Cerebellar cortex (tissue), 1 donor: Measurements from ENCODE around the gene NELL2.
"Not testable (repeated sequence)": the region's sequence is repeated elsewhere in the genome, so short reads cannot be mapped to it uniquely, and the experiment has no call there.

Experiments
- DNase-seq: peaks from one replicate; pipeline ENCODE4 v3.0.0-alpha.2; 2015; ENCODE audit warnings: low spot score

The NELL2 gene

GRCh38 chr12:44847888-44848702 lies 28.0 kb downstream of the NELL2 start:
- DNase-seq, result no peak

DNA sequence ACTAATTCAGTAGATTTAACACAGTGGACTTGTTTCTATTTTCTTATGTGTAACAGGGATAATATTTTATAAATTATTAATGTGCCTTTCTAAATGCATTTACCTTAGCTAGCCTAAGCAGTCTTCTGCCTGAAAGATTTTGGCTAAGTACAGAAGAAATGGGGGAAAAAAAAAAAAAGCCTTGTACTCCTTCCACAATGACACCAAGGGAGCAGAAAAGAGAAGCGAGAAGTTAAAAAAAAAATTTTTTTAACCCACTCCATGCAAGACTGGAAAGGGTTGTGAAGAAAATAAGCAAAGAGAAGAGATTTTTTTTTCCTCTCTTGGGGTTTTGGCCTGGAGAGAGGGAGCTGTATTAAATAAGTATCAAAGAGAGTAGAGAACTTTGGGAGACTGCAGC lies 28.7 kb downstream of the NELL2 start:
- DNase-seq, result no peak

GRCh38 chr12:44846826-44847225 lies 29.3 kb downstream of the NELL2 start:
- no peak for DNase-seq

DNA sequence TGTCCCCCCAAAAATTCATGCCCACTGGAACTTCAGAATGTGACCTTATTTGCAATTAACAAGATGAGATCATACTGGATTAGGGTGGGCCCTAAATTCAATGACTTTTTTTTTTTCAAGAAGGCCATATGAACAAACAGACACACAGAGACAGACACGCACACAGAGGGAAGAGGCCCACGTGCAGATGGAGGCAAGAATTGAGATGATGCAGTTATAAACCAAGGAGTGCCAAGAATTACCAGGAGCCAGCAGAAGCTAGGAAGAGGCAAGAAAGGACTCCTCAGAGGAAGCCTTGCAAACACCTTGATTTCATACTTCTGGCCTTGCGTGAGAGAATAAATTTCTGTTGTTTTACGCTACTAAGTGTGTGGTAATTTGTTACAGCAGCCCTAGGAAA lies 33.4 kb downstream of the NELL2 start:
- no peak for DNase-seq

- DNase-seq, result no peak
These were observed 36.3 kb downstream of the NELL2 start for GRCh38 chr12:44839785-44840184.

GRCh38 chr12:44837114-44837755 lies 38.9 kb downstream of the NELL2 start:
- DNase-seq, result no peak

DNA sequence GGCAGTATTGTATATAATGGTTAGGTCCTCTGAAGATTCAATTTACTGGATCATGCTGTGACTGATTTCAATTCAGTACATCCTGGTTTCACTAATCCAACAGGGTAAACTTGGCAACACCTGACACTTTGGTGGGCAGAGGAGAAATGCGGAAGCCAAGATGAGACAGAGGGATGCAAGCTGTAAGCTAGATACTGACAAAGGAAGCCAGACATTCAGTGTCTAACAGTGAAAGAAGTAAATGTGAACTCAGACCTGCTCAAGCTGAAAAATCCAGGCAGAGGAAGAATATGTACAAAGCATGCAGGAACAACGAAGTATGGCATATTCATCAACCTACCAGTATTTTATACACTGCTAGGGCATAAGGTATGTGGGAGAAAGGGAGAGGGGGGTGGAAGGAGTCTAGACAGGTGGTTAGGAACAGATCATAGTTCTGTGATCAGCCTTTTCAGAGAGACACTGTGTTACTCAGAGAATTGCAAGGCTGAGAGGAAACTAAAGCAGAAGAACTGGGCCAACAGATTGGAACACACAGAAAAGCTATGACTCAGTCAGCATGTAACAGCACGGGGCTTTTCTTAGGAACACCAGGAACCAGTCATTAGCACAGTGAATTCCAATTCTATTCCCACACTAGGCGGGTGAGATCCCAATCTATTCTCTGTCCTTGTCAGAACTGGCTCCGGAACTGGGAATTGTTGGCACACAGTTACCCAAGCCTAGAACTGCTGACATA lies 40.3 kb downstream of the NELL2 start:
- DNase-seq, result peak; percentile 77

DNA sequence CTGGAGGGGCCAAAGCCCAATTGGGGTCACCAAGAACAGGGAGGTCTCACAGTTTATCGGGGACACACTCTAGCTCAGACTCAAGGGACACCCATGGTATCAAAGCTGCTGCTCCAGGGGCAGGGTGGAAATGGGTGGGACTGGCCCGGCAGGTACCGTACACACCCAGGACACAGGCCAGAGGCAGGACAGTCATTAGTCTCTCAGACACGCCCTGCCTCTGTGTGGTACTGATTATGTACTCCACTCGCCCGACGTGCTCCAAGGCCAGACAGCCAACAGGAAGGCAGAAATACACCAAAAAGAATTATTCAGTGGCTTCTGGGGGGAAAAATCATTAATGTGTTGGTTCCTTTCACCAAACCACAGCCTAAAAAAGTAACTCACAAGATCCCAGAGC lies 41.1 kb downstream of the NELL2 start:
- DNase-seq, result not testable (repeated sequence)

GRCh38 chr12:44833561-44833960 lies 42.6 kb downstream of the NELL2 start:
- no peak for DNase-seq

- DNase-seq, result no peak
These were observed 45.5 kb downstream of the NELL2 start for GRCh38 chr12:44830566-44831055.

- no peak for DNase-seq
These were observed 47.1 kb downstream of the NELL2 start for GRCh38 chr12:44829045-44829444.

GRCh38 chr12:44827832-44828438 lies 48.2 kb downstream of the NELL2 start:
- no peak for DNase-seq

GRCh38 chr12:44821702-44822101 lies 54.4 kb downstream of the NELL2 start:
- DNase-seq, result not testable (repeated sequence)

DNA sequence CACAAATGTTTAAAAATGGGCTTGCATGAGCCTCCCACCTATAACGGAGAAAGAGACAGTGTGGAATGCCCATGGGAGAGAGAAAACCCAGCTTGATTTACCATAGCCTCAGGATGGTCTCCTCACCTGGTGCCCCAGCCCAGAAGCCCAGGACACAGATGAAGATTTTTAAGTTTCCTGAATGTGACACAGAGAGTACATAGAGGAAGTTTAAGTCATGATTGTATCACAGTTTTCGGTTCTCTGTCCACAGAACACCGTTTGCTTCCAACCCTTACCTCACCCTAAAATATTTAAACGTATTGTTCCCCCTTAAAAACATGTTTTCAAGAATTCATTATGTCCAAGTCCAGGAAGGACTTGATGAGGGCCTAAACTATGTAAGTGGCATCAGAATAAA lies 56.2 kb downstream of the NELL2 start:
- DNase-seq, result no peak

- no peak for DNase-seq
These were observed 58.4 kb downstream of the NELL2 start for GRCh38 chr12:44817687-44818086.

DNA sequence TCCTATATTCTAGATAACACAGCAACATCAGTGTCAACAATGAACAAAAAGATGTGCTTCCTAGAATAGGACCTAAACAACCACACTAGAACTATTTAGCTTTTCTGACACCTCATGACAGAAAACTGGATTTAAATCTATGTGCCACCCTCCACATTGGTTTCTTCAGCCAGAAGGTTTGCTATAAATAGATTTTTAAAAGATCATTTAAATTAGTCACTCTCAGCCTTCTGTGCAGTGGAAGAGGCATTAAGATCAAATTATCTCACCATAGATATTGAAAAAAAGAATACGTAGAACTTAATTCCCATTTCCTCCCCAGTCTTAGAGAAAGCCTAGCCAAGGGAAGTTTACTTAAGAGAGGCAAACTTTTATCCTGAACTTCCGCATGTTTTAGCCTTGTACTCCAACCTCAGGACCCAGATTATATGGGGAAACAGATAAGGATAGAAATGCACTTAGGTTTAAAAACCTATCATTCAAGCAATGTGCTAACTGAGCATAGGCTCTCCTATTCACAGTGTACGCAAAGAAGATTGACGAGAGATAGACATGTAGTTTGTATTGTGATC lies 59.6 kb downstream of the NELL2 start:
- no peak for DNase-seq

- DNase-seq, result no peak
These were observed 64.1 kb downstream of the NELL2 start for GRCh38 chr12:44812062-44812461.

DNA sequence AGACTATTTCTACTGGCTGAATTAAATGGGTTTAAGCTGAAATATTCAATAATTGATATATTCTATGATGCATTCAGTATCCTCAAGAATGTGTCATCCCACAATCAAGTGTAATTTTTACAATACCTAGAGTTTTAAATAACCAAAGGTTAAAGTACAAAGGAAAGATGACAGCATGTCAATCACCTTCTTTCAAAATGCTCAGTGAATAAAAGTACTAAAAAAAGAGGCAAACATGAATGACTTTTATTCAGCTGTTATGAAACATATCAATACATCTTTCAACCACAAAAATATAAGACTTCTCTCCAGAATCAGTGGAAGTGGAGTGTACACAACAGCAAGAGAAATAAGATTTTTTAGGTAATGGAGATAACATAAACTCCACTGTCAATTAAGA lies 72.0 kb downstream of the NELL2 start:
- DNase-seq, result no peak

DNA sequence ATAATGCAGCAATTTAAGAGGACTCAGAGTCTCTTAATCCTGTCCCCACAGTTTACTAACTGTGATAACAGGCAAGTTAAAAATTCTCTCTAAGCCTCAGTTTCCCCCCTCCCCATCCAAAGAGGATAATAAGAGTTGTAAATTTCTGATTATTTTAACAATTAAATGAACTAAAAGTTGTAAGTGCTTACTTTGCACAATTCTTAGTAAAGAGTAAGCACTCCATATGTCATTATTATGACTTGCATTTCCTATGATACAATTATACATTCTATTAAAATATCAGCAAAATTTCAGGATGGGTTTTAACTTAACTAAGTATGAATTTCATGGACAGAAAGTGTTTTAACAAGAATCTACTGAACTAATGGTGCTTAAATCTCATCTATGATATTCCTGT lies 80.1 kb downstream of the NELL2 start:
- no peak for DNase-seq

GRCh38 chr12:44788731-44789130 lies 87.4 kb downstream of the NELL2 start:
- no peak for DNase-seq

DNA sequence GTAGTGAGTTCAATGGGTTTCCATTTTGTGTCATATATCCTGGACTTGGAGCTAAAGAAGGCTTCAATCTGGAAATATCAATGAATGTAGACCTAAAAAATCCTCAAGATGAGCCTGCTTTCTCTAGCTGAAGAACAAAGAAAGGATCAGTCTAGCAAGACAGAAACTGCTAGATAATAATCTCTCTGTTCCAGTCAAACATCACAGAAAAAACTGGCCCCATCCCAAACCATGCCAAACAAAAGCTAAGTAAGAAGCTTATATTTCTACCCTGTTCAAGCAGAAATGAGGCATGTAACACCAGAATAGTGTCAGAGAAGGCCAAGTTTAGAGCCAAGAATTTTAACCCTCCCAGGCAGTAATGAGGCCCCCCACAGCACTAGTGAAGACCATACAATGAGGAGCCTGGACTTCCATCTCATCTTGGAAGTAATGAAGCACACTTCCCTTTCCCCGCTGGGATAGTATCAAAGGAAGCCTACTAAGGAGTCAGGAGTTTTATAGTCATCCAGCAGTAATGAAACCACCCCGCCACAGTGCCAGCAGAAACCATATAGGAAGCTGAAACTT lies 95.8 kb downstream of the NELL2 start:
- DNase-seq, result no peak

GRCh38 chr12:44779766-44780165 lies 96.3 kb downstream of the NELL2 start:
- DNase-seq, result no peak
